Fibroblast of mammary gland (primary cell): ENCODE data around the gene BCAS4.
"Not testable (repeated sequence)": the region's sequence is repeated elsewhere in the genome, so short reads cannot be mapped to it uniquely, and the experiment has no call there.

Experiments
- DNase-seq: peaks from one replicate; pipeline ENCODE4 v3.0.0-alpha.2; 2010; ENCODE audit warnings: low read depth
- H3K4me3 ChIP-seq: 2 replicates; pipeline ENCODE4 v1.5.1; 2011; ENCODE audit warnings: low read depth, mild to moderate bottlenecking, low read length, moderate library complexity; ENCODE audit not compliant: control insufficient read depth
- TF ChIP-seq, protein P1 (sequence below): conservative IDR thresholded peaks from 2 replicates; pipeline ENCODE4 v1.5.1; 2011; ENCODE audit warnings: low read depth, low read length, inconsistent platforms; ENCODE audit not compliant: control insufficient read depth, insufficient read depth

Gene BCAS4

DNA sequence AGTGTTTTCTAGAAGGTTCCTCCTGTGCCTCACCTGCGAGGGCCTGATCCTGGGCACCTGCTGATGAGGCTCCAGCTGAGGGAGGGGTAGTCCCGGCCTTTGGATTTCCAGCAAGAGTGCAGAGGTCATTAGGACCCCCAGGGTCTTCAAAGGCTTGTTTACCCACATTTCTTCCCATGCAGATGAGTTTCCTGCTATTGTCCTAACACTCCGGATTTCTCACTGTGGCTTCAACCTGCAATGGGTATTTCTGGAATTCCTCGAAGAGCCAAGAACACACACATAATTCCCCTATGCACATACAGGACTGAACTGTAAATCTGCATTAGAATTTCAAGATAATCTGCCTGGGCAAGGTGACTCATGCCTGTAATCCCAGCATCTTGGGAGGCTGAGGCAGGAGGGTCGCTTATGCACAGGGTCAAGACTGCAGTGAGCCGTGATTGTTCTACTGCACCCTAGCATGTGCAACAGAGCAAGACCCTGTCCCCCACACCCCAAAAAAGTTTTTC is 82.4 kb downstream of the BCAS4 start:
- TF ChIP-seq, protein P1, sequence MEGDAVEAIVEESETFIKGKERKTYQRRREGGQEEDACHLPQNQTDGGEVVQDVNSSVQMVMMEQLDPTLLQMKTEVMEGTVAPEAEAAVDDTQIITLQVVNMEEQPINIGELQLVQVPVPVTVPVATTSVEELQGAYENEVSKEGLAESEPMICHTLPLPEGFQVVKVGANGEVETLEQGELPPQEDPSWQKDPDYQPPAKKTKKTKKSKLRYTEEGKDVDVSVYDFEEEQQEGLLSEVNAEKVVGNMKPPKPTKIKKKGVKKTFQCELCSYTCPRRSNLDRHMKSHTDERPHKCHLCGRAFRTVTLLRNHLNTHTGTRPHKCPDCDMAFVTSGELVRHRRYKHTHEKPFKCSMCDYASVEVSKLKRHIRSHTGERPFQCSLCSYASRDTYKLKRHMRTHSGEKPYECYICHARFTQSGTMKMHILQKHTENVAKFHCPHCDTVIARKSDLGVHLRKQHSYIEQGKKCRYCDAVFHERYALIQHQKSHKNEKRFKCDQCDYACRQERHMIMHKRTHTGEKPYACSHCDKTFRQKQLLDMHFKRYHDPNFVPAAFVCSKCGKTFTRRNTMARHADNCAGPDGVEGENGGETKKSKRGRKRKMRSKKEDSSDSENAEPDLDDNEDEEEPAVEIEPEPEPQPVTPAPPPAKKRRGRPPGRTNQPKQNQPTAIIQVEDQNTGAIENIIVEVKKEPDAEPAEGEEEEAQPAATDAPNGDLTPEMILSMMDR, result no peak
- H3K4me3 ChIP-seq, result no peak overlapping the region
- DNase-seq, result no peak

DNA sequence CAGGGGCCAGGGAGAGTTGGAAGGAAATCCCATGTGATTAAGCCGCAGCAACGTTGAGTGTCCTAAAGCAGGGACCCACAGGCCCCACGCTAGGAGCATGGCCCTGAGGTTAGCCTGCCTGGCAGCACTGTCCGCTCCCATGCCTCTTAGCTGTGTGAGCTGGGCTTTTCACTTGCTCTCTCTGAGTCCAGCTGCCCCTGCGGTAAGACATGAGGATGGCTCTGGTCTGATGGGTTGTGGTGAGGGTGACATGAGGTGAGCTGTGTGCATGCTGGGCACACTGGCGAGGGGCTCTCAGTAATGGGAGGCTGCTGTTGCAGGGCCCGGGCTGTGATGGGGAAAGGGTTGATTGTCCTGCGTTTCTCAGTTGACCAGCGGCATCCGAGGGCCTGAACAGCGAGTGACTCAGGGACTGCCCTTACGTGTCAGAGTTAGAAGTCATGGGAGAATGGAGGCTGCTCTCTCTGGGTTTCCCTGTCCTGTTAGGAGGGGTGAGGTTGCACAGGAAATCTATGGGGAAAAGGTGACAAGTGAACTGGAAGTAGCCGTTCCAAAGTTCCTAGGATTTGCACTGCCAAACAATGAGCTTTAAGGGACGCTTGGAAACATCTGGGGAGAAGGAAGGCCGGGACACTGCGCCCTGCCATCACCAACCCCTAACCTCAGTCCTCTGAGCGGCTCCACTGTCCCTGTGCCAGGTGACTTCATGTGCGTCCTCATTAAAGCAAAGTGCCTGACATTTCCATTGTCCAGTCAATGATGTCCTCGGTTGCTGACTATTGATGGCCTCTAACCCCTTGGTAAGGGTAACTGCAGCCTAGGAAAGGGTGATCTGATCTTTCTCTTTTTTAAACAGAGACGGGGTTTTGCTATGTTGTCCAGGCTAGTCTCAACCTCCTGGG is 85.0 kb downstream of the BCAS4 start:
- DNase-seq, result no peak
- no peak overlapping the region for H3K4me3 ChIP-seq
- TF ChIP-seq, protein P1, result no peak

DNA sequence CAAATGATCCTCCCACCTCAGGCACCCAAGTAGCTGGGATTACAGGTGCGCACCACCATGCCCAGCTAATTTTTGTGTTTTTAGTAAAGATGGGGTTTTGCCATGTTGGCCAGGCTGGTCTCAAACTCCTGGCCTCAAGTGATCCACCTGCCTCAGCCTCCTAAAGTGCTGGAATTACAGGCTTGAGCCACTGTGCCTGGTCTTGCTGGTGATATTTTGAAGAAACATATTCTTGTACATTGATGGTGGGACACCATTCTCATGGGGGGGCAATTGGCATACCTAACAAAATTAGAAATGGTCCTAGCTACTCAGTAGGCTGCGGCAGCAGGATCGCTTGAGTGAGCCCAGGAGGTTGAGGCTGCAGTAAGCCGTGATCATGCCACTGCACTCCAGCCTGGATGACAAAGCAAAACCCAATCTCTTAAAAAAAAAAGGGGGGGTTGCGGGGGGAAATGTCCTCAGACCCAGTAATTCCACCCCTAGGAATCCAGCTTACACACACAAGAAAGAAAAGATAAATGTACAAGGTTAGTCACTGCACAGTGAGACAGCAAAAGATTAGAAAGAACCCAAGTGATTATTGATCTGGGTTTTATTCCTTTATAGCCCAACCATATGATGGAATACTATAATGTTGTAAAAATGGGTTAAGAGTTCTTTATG is 87.0 kb downstream of the BCAS4 start:
- DNase-seq, result not testable (repeated sequence)

DNA sequence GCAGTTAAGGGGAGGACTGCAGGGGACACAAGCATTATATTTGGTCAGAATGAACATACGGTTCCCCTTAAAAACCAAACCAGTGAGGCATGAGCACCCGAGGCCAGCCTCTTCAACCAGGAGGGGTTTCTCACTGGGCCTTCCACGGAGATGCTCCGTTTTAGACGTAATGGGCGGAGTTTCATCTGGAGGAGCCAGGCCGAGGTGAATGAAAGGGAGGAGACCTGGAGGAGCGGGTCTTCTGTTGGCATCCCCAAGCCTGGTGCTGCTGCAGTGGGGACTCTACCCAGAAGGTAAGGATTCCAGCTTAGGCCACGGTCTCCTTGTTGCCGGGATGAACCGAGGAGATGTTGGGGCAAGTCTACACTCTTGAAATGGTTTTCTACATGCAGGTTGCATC is 89.0 kb downstream of the BCAS4 start:
- DNase-seq, result no peak
- TF ChIP-seq, protein P1, result no peak
- no peak overlapping the region for H3K4me3 ChIP-seq

More for the DNA sequence above, 87.0 kb downstream of the BCAS4 start:
- not testable (repeated sequence) for H3K4me3 ChIP-seq

DNA sequence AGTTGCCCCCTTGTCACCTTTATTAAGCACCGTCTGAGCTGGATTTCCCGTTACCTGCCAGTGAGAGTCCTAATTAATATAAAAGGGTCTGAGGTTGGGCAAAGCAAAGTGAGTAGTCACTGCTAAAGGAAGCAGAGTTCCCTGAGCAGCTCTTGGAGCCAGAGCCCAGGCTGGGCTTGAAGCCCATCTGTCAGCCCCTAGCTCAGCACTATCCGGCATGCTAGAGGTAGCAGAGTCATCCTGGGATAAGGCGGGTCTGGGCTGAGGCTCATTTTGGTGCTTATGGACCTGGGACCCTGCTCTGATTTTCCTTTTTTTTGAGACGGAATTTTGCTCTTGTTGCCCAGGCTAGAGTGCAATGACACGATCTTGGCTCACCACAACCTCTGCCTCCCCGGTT is 90.2 kb downstream of the BCAS4 start:
- TF ChIP-seq, protein P1, result no peak
- DNase-seq, result no peak
- no peak overlapping the region for H3K4me3 ChIP-seq

DNA sequence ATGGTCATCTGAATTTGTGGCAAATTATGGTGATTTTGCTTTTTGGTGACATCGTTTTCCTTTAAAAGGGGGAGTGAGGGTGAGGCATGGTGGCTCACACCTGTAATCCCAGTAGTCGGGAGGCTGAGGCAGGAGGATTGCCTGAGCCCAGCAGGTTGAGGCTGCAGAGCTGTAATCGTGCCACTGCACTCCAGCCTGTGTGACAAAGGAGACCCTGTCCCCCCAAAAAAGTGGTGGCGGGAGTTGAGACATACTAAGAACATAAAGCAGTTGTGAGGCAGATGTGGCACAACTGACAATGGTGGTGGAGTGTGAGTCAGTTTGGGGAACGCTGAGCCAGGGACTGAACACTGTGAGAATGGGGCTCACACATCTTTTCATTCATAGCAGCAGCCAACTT is 90.9 kb downstream of the BCAS4 start:
- DNase-seq, result no peak
- TF ChIP-seq, protein P1, result no peak
- no peak overlapping the region for H3K4me3 ChIP-seq

DNA sequence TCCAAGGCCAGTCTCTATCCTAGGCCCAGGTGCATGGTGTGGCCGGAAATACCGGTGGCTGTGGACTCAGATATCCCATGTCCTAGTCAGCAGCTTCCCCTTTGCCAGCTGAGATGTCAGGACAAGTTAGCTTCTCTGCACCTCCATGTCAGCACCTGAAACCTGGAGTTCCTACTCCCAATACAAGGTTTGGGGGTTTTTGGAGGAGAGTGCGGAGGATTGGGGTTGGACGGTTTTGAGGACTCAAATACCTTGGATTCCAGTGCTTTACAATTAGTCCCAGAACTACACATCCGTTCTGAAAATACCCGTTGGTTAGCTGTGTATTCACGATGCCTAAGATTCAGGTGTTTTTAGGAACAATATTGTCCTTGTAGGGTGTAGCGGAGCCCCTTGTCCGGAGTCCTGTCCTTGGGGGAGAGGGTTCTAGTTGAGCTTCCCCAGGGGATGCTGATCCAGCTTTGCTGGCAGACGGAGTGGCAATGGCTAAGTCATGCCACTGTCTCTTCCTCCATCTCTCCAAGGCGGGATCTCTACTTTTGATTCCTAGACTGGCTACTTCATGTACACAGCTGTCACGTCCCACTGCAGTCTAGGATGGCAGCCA is 91.4 kb downstream of the BCAS4 start:
- no peak for DNase-seq
- H3K4me3 ChIP-seq, result no peak overlapping the region
- TF ChIP-seq, protein P1, result no peak
